Hepatocyte (in vitro differentiated cells): ENCODE results near the gene AKAP10. TPM values are rescaled to one million over a fixed set of nuclear protein-coding genes. Genes with fewer than 3 reads are reported as not detected.
A peak's percentile ranks its signal among the peaks of the same experiment; 100 is the strongest.

Experiments used
- DNase-seq: peaks from one replicate; pipeline ENCODE4 v3.0.0-alpha.2; 2016; ENCODE audit warnings: low spot score
- H2AFZ ChIP-seq: fragments of 200-600 bp; sonication (generic); 2 replicates; pipeline ENCODE4 v1.6.0; 2016; ENCODE audit warnings: antibody characterized with exemption, mild to moderate bottlenecking
- H3K27ac ChIP-seq: fragments of 200-600 bp; sonication (generic); 2 replicates; pipeline ENCODE4 v1.5.1; 2016; ENCODE audit warnings: mild to moderate bottlenecking
- H3K27me3 ChIP-seq: fragments of 200-600 bp; sonication (generic); 2 replicates; pipeline ENCODE4 v1.6.1; 2016
- H3K36me3 ChIP-seq: fragments of 200-600 bp; sonication (generic); replicated peaks from 2 replicates; pipeline ENCODE4 v1.5.1; 2016; ENCODE audit warnings: low read depth; ENCODE audit not compliant: insufficient read depth
- H3K4me1 ChIP-seq: fragments of 200-600 bp; sonication (generic); 2 replicates; pipeline ENCODE4 v1.5.1; 2016; ENCODE audit warnings: mild to moderate bottlenecking, moderate library complexity; ENCODE audit not compliant: insufficient read depth
- H3K4me2 ChIP-seq: fragments of 200-600 bp; sonication (generic); 2 replicates; pipeline ENCODE4 v1.6.0; 2016
- H3K4me3 ChIP-seq: fragments of 200-600 bp; sonication (generic); 2 replicates; pipeline ENCODE4 v1.5.1; 2016; ENCODE audit warnings: mild to moderate bottlenecking
- H3K79me2 ChIP-seq: fragments of 200-600 bp; sonication (generic); 2 replicates; pipeline ENCODE4 v1.6.0; 2017; ENCODE audit warnings: mild to moderate bottlenecking
- H3K9me2 ChIP-seq: fragments of 200-600 bp; sonication (generic); replicated peaks from 2 replicates; pipeline ENCODE4 v1.6.0; 2017; ENCODE audit warnings: mild to moderate bottlenecking; ENCODE audit not compliant: insufficient read depth
- H3K9me3 ChIP-seq: fragments of 200-600 bp; sonication (generic); 2 replicates; pipeline ENCODE4 v1.5.1; 2016; ENCODE audit warnings: low read depth, mild to moderate bottlenecking
- H4K20me1 ChIP-seq: fragments of 200-600 bp; sonication (generic); 2 replicates; pipeline ENCODE4 v1.6.0; 2016; ENCODE audit warnings: mild to moderate bottlenecking; ENCODE audit not compliant: insufficient read depth, poor library complexity, severe bottlenecking
- CTCF ChIP-seq: fragments of 200-600 bp; sonication (generic); IDR thresholded peaks from 2 replicates; pipeline ENCODE4 v1.5.1; 2016; ENCODE audit warnings: antibody characterized with exemption, mild to moderate bottlenecking; ENCODE audit not compliant: poor library complexity
- EZH2 ChIP-seq: fragments of 200-600 bp; sonication (generic); IDR thresholded peaks from 2 replicates; pipeline ENCODE4 v1.6.1; 2016; ENCODE audit warnings: antibody characterized with exemption, mild to moderate bottlenecking, borderline replicate concordance
- EZH2phosphoT487 ChIP-seq: fragments of 200-600 bp; sonication (generic); IDR thresholded peaks from one replicate; pipeline ENCODE4 v1.6.1; 2018; ENCODE audit warnings: antibody characterized with exemption, mild to moderate bottlenecking, low read depth, moderate library complexity; ENCODE audit not compliant: unreplicated experiment, severe bottlenecking
- WGBS: methylation state at CpG from one replicate; pipeline ENCODE4 v1.1.6; 2016; ENCODE audit warnings: low lambda C conversion rate; ENCODE audit errors: missing lambda C conversion rate; 5-methylcytosine and 5-hydroxymethylcytosine counted together
- polyA plus RNA-seq: library from polyadenylated mRNA; unstranded; fragments of >200 nt; fragmentation: Nextera tagmentation; extraction: Ambion mirVana; gene quantifications from 2 replicates; pipeline ENCODE4 v1.2.1, GENCODE V29; 2016
- total RNA-seq: library from RNA; depleted of rRNA; stranded (reverse); fragments of >200 nt; gene quantifications from 2 replicates; pipeline ENCODE4 v1.2.3, GENCODE V29; 2014

AKAP10 gene
- total and polyA plus RNA-seq, 2 experiments from 2014 or later: 17.6 to 19.6 TPM

- no peak for TF ChIP-seq CTCF
- TF ChIP-seq EZH2: no peak
- TF ChIP-seq EZH2phosphoT487: no peak
- DNase-seq: no peak
- Histone ChIP-seq H3K4me1 (no peaks in the 10 kb centered on the region), H3K4me2 (no peak overlapping the region), H3K9me3 (no peaks in the 10 kb centered on the region), H3K27ac (no peak overlapping the region), H3K9me2 (no peaks in the 10 kb centered on the region), H3K27me3 (no peaks in the 10 kb centered on the region), H4K20me1 (no peaks in the 10 kb centered on the region), H3K36me3 (no peaks in the 10 kb centered on the region), H3K4me3 (no peak overlapping the region), H2AFZ (no peak overlapping the region), H3K79me2 (no peaks in the 10 kb centered on the region)
- WGBS: 86% methylated on average over 5 of the region's 5 CpGs
These were observed 72.1 kb downstream of the AKAP10 start for GRCh38 chr17:19905502-19905901.

- WGBS: 88% methylated on average over 5 of the region's 5 CpGs
- DNase-seq: no peak
- no peaks in the 10 kb centered on the region for H3K79me2 ChIP-seq
- H2AFZ ChIP-seq: no peak overlapping the region
- H3K4me2 ChIP-seq: no peak overlapping the region
- H4K20me1 ChIP-seq: no peaks in the 10 kb centered on the region
- no peaks in the 10 kb centered on the region for H3K36me3 ChIP-seq
- no peaks in the 10 kb centered on the region for H3K27me3 ChIP-seq
- no peaks in the 10 kb centered on the region for H3K4me1 ChIP-seq
- no peaks in the 10 kb centered on the region for H3K9me2 ChIP-seq
- no peak overlapping the region for H3K27ac ChIP-seq
- H3K4me3 ChIP-seq: no peak overlapping the region
- TF ChIP-seq EZH2phosphoT487 (no peak), EZH2 (no peak), CTCF (no peak)
- H3K9me3 ChIP-seq: no peaks in the 10 kb centered on the region
These were observed 72.7 kb downstream of the AKAP10 start for GRCh38 chr17:19904924-19905323.

DNA sequence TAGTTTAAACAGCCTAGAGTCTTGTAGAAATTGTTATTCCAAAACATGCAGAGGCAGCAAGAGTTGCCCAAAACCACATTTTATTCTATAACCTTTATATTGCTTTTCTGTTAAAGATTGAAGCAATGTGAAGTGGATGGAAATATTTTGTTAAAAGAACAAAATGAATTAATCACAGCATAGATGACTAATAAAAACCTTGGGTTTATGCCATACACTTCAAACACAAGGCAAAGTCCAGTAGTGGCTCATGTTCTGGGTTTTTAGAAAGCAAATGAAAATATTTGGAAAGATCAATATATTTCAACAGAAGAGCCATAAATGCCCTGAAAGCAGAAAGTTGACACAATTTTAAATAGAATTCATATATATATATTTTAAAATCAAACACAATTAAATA lies 73.2 kb downstream of the AKAP10 start:
- H3K4me2 ChIP-seq: no peak overlapping the region
- no peaks in the 10 kb centered on the region for H4K20me1 ChIP-seq
- no peaks in the 10 kb centered on the region for H3K9me3 ChIP-seq
- TF ChIP-seq CTCF: no peak
- no peak for TF ChIP-seq EZH2
- no peak for TF ChIP-seq EZH2phosphoT487
- no peaks in the 10 kb centered on the region for H3K36me3 ChIP-seq
- no peaks in the 10 kb centered on the region for H3K4me1 ChIP-seq
- no peaks in the 10 kb centered on the region for H3K79me2 ChIP-seq
- no peaks in the 10 kb centered on the region for H3K9me2 ChIP-seq
- no peak overlapping the region for H3K4me3 ChIP-seq
- no peak for DNase-seq
- no peaks in the 10 kb centered on the region for H3K27me3 ChIP-seq
- H2AFZ ChIP-seq: no peak overlapping the region
- peak overlapping the region; percentile 21 for H3K27ac ChIP-seq

- H3K36me3 ChIP-seq: no peaks in the 10 kb centered on the region
- no peaks in the 10 kb centered on the region for H3K9me2 ChIP-seq
- no peaks in the 10 kb centered on the region for H3K79me2 ChIP-seq
- TF ChIP-seq CTCF (no peak), EZH2phosphoT487 (no peak), EZH2 (no peak)
- no peak for DNase-seq
- H3K9me3 ChIP-seq: no peaks in the 10 kb centered on the region
- WGBS: 100% methylated on average over 2 of the region's 2 CpGs
- H3K27me3 ChIP-seq: no peaks in the 10 kb centered on the region
- H3K4me1 ChIP-seq: peaks cover 9% of the 10 kb centered on the region
- H3K27ac ChIP-seq: no peak overlapping the region
- no peak overlapping the region for H3K4me3 ChIP-seq
- H4K20me1 ChIP-seq: no peaks in the 10 kb centered on the region
- no peak overlapping the region for H3K4me2 ChIP-seq
- no peak overlapping the region for H2AFZ ChIP-seq
These were observed 76.8 kb downstream of the AKAP10 start for GRCh38 chr17:19900809-19901208.
